MM.1S (cell line): ENCODE data around the gene DNAH10.

Experiments used
- DNase-seq: peaks from one replicate; pipeline ENCODE4 v3.0.0-alpha.2; 2015
- H2AFZ ChIP-seq: fragments of 300-600 bp; sonication (generic); 2 replicates; pipeline ENCODE4 v1.6.0; 2016; ENCODE audit warnings: antibody characterized with exemption, low read length
- H3F3A ChIP-seq: fragments of 300-600 bp; sonication (generic); 2 replicates; pipeline ENCODE4 v1.6.1; 2016; ENCODE audit warnings: mild to moderate bottlenecking, antibody characterized with exemption, low read length, moderate library complexity, mixed read lengths; ENCODE audit not compliant: insufficient read depth
- H3K27ac ChIP-seq: fragments of 300-600 bp; sonication (generic); 2 replicates; pipeline ENCODE4 v1.5.1; 2016; ENCODE audit warnings: mild to moderate bottlenecking, low read length
- H3K27me3 ChIP-seq: fragments of 300-600 bp; sonication (generic); replicated peaks from 2 replicates; pipeline ENCODE4 v1.6.0; 2016; ENCODE audit warnings: low read length; ENCODE audit not compliant: insufficient read depth
- H3K36me3 ChIP-seq: fragments of 300-600 bp; sonication (generic); replicated peaks from 2 replicates; pipeline ENCODE4 v1.6.1; 2016; ENCODE audit warnings: mild to moderate bottlenecking, low read length, mixed read lengths; ENCODE audit not compliant: insufficient read depth
- H3K4me1 ChIP-seq: fragments of 300-600 bp; sonication (generic); 2 replicates; pipeline ENCODE4 v1.6.1; 2016; ENCODE audit warnings: low read length, mixed read lengths
- H3K4me2 ChIP-seq: fragments of 300-600 bp; sonication (generic); 2 replicates; pipeline ENCODE4 v1.6.0; 2016; ENCODE audit warnings: low read depth, low read length
- H3K4me3 ChIP-seq: fragments of 300-600 bp; sonication (generic); 2 replicates; pipeline ENCODE4 v1.5.1; 2016; ENCODE audit warnings: low read length, mixed read lengths
- H3K79me2 ChIP-seq: fragments of 300-600 bp; sonication (generic); 2 replicates; pipeline ENCODE4 v1.6.1; 2016; ENCODE audit warnings: mixed run types, low read length, mixed read lengths
- H3K9ac ChIP-seq: fragments of 300-600 bp; sonication (generic); 2 replicates; pipeline ENCODE4 v1.6.1; 2016; ENCODE audit warnings: low read length, mixed read lengths
- H3K9me2 ChIP-seq: fragments of 300-600 bp; sonication (generic); replicated peaks from 2 replicates; pipeline ENCODE4 v1.6.1; 2016; ENCODE audit warnings: mild to moderate bottlenecking, low read length, mixed read lengths; ENCODE audit not compliant: insufficient read depth
- H3K9me3 ChIP-seq: fragments of 300-600 bp; sonication (generic); replicated peaks from 2 replicates; pipeline ENCODE4 v1.6.1; 2016; ENCODE audit warnings: mild to moderate bottlenecking, low read length, mixed read lengths; ENCODE audit not compliant: insufficient read depth
- H4K20me1 ChIP-seq: fragments of 300-600 bp; sonication (generic); 2 replicates; pipeline ENCODE4 v1.6.1; 2016; ENCODE audit warnings: mild to moderate bottlenecking, low read length, moderate library complexity, mixed read lengths; ENCODE audit not compliant: insufficient read depth
- EZH2 ChIP-seq: fragments of 300-600 bp; sonication (generic); optimal IDR thresholded peaks from 2 replicates; pipeline ENCODE3; 2017; ENCODE audit warnings: low read depth, mild to moderate bottlenecking, antibody characterized with exemption, low read length, mixed read lengths
- EZH2phosphoT487 ChIP-seq: fragments of 300-600 bp; sonication (generic); IDR thresholded peaks from 2 replicates; pipeline ENCODE4 v1.6.1; 2018; ENCODE audit warnings: antibody characterized with exemption, low read length
- TF ChIP-seq, protein P1 (sequence below): fragments of 300-600 bp; sonication (generic); IDR thresholded peaks from 2 replicates; pipeline ENCODE4 v1.5.1; 2016; ENCODE audit warnings: antibody characterized with exemption, low read length, mixed read lengths

Gene DNAH10

GRCh38 chr12:123845881-123846280 is 83.8 kb downstream of the DNAH10 start:
- no peak overlapping the region for H2AFZ ChIP-seq
- H3K27ac ChIP-seq: no peak overlapping the region
- no peaks in the 10 kb centered on the region for H3K9me2 ChIP-seq
- no peak overlapping the region for H3K9ac ChIP-seq
- H3K9me3 ChIP-seq: no peaks in the 10 kb centered on the region
- no peaks in the 10 kb centered on the region for H3K4me1 ChIP-seq
- no peaks in the 10 kb centered on the region for H3F3A ChIP-seq
- no peaks in the 10 kb centered on the region for H3K36me3 ChIP-seq
- no peaks in the 10 kb centered on the region for H3K79me2 ChIP-seq
- no peak overlapping the region for H3K4me3 ChIP-seq
- H3K4me2 ChIP-seq: no peak overlapping the region
- H3K27me3 ChIP-seq: no peaks in the 10 kb centered on the region
- TF ChIP-seq EZH2: no peak
- no peak for TF ChIP-seq EZH2phosphoT487
- TF ChIP-seq, protein P1, sequence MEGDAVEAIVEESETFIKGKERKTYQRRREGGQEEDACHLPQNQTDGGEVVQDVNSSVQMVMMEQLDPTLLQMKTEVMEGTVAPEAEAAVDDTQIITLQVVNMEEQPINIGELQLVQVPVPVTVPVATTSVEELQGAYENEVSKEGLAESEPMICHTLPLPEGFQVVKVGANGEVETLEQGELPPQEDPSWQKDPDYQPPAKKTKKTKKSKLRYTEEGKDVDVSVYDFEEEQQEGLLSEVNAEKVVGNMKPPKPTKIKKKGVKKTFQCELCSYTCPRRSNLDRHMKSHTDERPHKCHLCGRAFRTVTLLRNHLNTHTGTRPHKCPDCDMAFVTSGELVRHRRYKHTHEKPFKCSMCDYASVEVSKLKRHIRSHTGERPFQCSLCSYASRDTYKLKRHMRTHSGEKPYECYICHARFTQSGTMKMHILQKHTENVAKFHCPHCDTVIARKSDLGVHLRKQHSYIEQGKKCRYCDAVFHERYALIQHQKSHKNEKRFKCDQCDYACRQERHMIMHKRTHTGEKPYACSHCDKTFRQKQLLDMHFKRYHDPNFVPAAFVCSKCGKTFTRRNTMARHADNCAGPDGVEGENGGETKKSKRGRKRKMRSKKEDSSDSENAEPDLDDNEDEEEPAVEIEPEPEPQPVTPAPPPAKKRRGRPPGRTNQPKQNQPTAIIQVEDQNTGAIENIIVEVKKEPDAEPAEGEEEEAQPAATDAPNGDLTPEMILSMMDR: no peak
- H4K20me1 ChIP-seq: no peaks in the 10 kb centered on the region
- DNase-seq: no peak

DNA sequence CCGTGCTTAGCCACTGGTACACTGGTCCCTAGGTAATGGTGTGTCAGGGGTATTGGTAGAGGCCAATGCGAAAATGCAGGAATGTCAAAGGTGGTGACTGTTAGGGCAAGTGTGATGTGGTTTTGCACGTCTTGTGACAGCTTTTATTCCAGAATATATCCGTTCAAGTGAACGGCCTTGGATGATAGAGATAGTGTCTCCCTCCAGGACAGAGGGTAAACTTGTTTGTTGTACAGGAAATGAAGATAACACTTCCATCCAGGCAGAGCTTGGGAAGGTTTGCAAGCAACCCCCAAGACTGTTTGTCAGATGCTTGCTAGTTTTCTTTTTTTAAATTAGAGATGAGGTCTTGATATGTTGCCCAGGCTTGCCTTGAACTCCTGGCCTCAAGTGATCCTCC is 84.2 kb downstream of the DNAH10 start:
- DNase-seq: no peak
- Histone ChIP-seq H3K27me3 (no peaks in the 10 kb centered on the region), H3K4me2 (no peak overlapping the region), H3K9ac (no peak overlapping the region), H3K27ac (no peak overlapping the region), H4K20me1 (no peaks in the 10 kb centered on the region), H3K9me2 (no peaks in the 10 kb centered on the region), H3K9me3 (no peaks in the 10 kb centered on the region), H3K79me2 (no peaks in the 10 kb centered on the region), H2AFZ (no peak overlapping the region), H3K4me3 (no peak overlapping the region), H3K36me3 (no peaks in the 10 kb centered on the region), H3F3A (no peaks in the 10 kb centered on the region), H3K4me1 (no peaks in the 10 kb centered on the region)
- TF ChIP-seq EZH2 (no peak), EZH2phosphoT487 (no peak)
- TF ChIP-seq, protein P1: no peak

GRCh38 chr12:123847019-123847418 is 84.9 kb downstream of the DNAH10 start:
- TF ChIP-seq EZH2 (no peak), EZH2phosphoT487 (no peak)
- TF ChIP-seq, protein P1: no peak
- no peaks in the 10 kb centered on the region for H3K79me2 ChIP-seq
- H3K36me3 ChIP-seq: no peaks in the 10 kb centered on the region
- H3K27ac ChIP-seq: no peak overlapping the region
- DNase-seq: no peak
- H3K9me2 ChIP-seq: no peaks in the 10 kb centered on the region
- H2AFZ ChIP-seq: no peak overlapping the region
- no peaks in the 10 kb centered on the region for H3F3A ChIP-seq
- no peaks in the 10 kb centered on the region for H4K20me1 ChIP-seq
- no peak overlapping the region for H3K9ac ChIP-seq
- H3K4me2 ChIP-seq: no peak overlapping the region
- no peaks in the 10 kb centered on the region for H3K27me3 ChIP-seq
- H3K4me3 ChIP-seq: no peak overlapping the region
- H3K4me1 ChIP-seq: no peaks in the 10 kb centered on the region
- H3K9me3 ChIP-seq: no peaks in the 10 kb centered on the region

DNA sequence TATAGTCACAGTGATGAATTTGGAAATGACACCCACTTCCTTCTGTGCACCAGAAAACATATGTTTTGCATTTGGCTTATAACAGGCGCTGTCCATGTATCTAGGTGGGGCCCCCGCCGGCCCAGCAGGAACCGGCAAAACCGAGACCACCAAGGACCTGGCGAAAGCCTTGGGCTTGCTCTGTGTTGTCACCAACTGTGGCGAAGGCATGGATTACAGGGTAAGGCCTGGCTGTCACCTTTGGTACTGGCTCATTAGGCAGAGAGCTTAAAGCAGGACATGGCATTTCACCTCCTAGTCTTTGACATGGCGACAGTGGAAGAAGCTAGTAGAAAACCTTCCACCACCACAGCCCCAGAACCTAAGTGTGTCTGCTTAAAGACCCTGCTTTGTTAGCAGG is 85.8 kb downstream of the DNAH10 start:
- Histone ChIP-seq H3K4me3 (no peak overlapping the region), H3K36me3 (no peaks in the 10 kb centered on the region), H3K27ac (no peak overlapping the region), H3K9me3 (no peaks in the 10 kb centered on the region), H3K4me2 (no peak overlapping the region), H3K79me2 (no peaks in the 10 kb centered on the region), H2AFZ (no peak overlapping the region), H3K27me3 (no peaks in the 10 kb centered on the region), H4K20me1 (no peaks in the 10 kb centered on the region), H3K9ac (no peak overlapping the region), H3K4me1 (no peaks in the 10 kb centered on the region), H3K9me2 (no peaks in the 10 kb centered on the region), H3F3A (no peaks in the 10 kb centered on the region)
- no peak for TF ChIP-seq EZH2phosphoT487
- no peak for TF ChIP-seq EZH2
- DNase-seq: no peak
